Epidermal melanocyte (primary cell): ENCODE measurements around the gene HUS1.
"Not testable (repeated sequence)": the region's sequence is repeated elsewhere in the genome, so short reads cannot be mapped to it uniquely, and the experiment has no call there.

Experiments used
- DNase-seq: peaks from one replicate; pipeline ENCODE4 v3.0.0; 2011; ENCODE audit warnings: low spot score; ENCODE audit not compliant: insufficient read length

HUS1 gene

DNA sequence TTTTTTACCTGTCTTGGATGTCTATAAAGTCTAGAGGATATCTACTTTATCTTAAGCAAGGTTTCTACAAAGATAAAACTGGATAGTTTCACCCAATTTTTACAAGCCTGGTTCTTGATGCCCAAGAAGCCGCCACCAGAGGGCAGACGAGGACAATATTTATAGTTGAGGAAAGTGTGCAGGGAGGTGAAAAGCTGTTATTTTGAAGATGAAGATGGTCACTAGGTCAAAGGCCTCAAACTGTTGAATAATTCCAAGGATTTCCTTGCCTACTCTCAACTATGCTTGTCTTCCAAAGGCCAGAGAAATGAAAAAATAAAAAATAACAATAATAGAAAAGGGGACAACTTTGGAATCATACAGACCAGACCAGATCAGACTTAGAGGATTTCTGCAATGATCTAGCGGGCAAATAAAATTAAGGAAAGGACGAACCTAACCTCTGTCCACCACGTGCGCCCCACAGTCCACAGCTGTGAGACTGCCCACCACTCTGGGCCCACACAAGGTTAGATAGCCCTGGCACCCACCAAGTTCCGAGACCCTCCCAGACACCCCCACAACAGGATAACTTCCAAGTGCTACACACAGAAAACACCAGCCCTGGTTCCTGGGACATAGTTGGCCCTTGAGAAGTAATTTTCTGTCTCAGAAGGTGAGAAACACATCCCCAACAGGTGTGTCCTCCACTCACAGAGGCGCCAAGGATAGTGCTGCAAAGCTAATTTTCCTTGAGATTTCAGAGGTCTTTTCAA lies 34.0 kb downstream of the HUS1 start:
- no peak for DNase-seq

DNA sequence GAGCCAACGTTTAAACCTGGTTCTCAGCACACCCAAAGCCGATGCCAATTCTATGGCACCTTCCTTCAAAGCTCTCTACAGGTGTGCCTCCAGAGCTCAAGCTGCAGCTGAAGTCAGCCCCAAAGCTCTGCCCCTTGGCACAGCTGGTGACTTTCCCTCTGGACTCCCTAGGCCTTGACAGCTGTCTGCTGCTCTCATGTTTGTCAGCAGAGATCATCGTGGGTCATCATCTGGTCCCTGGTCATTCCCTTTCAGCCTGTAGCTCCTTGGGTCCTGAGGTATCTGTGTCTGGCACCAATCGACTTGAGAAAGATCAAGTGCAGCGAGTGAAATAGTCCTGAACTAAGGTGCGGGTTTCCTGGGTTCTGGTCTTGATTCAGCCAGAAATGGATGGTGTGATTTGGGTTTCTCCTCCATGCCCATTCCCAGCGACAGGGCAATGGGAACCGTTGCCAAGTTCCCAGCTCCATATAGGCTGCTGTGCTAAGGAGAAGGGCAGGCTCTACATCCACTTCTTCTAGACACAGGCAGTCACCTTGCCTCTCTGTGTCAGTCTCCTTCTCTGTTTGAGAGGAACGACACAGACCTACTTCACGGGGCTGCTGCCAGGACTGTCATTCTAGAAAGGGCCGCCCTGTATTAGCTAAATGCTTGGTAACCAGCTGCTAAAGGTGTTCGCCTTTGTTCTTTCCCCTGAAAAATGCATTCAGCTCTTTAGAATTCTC lies 34.7 kb downstream of the HUS1 start:
- DNase-seq, result no peak

DNA sequence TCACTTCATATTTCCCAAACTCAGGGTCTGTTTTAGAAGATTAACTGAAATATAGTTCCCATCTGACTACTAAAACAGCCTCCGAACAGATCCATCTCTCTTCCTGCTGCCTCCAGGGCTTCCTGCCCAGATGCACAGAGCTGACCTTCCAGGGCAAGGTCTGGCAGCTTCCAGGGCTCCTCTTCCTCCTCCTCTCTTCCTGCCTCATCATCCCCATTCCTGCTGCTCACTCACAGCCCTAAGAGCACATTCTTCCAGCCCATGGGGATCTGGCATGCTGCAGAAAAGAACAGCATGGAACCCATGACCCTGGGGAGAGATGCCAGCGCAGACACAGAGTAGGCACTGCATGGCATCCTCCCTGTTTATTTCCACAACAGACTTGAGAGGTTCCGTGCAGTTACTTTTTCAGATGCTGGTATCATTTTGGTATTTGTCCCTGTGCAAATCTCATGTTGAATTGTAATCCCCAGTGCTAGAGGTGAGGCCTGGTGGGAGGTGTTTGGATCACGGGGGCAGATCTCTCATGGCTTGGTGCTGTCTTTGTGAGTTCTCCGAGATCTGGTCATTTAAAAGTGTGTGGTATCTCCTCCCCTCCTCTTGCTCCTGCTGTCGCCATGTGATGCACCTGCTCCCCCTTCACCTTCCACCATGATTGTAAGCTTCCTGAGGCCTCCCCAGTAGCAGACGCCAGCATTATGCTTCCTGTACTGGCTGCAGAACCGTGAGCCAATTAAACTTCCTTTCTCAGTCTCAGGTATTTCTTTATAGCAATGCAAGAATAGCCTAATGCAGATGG lies 35.5 kb downstream of the HUS1 start:
- no peak for DNase-seq

DNA sequence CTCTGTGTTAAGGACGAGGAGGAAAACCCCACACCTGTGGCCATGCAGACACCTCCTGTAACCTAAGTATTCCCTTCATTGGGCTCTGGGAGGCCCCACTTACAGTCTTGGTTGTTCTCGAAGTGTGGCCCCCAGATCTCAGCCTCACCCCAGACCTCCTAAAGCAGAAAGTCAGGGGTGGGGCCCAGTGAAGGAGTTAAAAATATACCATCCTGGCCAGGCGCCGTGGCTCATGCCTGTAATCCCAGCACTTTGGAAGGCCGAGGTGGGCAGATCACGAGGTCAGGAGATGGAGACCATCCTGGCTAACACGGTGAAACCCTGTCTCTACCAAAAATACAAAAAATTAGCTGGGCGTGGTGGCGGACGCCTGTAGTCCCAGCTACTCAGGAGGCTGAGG lies 36.8 kb downstream of the HUS1 start:
- DNase-seq, result not testable (repeated sequence)

DNA sequence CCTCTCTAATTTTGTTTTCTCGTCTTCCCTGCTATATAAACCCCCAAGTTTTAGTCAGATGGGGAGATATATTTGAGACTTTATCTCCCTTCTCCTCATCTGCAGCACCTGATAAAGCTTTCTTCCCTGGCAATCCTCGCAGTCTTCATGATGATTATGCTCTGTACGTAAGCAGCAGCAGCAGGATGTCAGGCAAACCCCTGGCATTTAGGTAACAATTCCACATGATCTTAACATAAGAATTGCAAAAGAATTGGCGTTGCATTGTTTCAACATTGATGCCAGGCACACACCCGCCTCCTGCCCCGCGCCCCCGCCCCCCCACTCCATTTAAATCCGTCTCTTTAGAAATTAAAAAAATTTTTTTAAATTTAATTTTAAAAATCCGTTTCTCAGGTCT lies 37.3 kb downstream of the HUS1 start:
- no peak for DNase-seq

DNA sequence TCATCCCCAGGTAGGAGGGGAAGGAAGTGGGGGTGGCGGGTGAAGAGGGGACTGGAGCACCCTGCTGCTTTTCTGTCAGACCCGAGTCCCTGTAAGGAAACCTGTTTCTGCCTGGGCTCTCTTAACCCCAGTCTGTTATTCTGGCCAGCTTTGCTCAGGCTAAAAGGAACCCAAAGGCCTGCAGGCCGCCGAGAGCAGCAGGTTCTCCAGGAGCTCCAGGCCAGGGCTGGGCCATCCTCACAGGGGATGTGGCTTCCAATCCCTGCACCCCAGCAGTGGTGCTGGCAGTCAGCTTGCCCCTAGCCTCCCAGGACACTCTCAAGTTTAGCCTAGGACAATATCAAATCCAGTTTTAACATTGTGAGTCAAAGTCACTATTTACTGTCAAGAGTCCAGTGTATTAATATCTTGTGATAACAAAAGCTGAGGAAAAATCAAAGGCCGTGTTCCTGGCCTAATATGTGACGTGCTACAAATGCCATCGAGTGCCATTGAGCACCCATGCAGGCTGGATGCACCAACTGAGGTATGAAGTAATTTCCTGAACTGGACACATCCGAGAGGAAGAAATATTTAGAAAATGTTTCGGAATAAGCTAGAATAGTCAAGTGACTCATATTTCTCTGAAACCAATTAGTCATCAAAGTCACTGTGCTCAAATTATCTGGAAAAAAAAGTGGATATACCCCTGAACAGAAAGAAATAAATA lies 38.1 kb downstream of the HUS1 start:
- DNase-seq, result peak; percentile 49

DNA sequence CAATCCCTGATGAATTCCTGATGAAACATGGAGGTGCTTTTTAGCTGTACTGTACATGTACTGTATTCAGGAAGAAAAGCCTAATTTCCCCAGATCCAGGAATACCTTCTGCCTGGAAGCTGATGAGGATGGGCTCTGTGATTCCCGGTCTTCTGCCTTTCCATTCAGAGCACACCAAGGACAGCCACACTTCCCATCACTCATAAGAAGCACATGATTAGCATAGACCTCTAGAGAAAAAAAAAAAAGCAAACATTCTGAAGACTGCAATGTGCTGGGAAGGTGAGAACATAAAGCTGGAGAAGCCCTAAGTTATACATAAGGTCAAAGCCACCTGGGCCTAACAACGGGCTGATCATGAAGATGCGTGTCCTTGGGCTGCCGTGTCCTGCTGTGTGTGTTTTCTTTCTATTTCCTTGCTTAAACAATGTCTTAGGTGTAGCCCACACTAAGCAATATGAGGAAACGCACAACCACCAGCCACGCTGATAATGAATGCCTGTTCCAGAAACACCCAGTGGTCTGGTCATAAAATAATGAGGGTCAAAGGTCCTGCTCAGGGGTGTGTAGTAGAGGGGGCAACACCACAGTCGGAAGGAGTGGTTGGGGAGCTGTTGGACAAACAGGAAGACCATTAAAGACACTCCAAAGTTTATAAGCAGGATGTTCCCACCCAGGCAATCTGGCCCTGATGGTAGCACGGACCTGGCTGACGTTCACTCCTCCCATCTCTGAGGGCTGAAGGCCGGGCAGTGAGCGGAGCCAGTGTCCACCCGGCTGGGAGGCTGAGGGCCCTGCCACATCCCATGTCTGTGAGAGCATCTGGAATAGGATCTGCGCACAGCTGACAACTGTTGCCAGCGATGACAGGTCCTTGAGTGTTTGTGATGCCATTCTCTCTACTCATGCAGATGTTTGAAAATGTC lies 39.1 kb downstream of the HUS1 start:
- peak; percentile 54 for DNase-seq

DNA sequence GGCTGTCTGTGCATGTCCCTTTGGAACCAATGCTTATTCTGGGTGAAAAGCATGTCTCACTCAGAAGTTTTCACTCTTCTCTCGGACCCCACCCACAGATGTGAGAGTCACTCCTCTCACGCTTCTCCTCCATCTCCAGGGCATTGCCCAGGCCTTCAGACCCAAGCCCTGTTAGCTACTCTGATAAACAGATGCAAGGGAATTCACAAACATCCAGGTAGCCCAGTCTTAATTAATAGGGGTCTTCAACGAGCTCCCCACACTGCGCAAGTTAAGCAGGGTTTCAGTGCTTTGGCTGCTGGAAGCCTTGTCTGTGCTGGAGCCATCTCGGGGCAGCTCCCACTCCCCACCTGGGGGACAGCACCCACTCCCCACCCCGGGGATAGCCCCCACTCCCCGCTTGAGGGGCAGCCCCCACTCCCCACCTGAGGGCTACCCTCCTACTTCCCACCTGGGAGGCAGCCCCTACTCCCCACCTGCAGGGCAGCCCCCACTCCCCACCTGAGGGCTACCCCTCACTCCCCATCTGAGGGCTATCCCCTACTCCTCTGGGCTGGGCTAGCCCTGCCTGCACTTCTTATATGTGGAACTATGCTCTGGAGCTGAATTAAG lies 39.9 kb downstream of the HUS1 start:
- no peak for DNase-seq

DNA sequence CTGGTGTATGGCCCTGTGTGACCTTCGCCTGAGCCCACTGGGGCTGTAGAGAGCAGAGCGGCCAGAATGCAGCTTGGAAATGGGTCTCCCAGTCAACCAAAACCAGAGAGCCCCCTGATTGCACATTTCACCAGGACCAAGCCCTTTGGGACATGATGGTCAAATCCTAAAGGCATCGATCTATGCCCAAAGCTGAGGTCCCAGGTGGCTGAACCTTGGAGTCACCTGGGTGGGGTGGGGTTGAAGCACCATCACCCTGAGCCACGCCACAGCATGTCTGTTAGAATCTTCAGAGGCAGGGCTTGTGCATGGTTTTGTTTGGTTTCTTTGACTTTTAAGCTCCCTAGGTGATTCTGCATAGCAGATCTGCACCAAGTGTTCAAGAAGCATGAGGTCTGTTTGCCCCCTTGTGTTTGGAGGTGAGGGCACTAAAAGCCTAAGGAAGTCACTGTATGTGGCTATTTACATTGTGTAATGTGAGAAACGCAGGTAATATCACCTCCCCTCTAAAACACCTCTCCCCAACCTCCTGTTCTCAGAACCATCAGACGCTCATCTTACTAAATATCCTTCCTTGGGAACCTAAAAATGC lies 40.7 kb downstream of the HUS1 start:
- no peak for DNase-seq

DNA sequence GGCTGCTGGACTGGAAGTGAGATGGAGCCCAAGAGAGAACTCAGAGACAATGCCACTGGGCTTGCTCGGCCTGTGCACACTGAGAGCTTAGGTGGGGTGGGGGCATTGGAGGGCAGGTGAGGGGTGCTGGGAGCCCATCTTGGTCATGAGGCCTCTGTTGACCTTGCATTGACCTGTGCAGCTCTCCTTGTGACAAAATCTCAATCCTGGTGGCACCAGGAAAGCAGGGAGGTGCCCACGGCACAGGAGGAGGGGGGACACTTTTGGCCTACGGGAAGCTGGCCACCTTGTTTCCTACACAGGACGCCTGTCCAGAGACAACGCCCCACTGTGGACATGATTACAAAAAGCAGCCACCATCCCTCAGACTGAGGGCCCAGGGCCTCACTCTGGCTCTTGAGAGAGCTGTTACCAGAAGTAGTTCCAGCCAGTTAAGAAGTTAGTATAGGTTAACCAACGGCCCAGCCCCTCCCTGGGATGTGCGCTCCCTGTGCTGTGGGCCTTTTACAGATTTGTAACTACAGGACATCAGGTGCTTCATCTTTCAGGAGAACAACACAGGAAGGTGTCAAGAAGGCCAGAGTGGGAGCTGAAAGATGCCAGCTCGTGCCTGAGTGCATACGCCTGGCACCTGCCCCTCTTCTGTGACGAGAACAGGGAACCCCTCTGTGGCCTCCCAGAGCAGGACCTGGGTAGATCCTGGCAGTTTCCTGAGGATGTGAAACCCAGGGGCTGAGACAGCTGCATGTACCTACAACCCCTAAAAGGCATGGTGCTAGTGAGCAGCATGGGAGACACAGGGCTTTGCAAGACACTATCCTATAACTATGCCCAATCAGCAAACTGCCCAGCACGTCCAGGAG lies 41.5 kb downstream of the HUS1 start:
- DNase-seq, result no peak

DNA sequence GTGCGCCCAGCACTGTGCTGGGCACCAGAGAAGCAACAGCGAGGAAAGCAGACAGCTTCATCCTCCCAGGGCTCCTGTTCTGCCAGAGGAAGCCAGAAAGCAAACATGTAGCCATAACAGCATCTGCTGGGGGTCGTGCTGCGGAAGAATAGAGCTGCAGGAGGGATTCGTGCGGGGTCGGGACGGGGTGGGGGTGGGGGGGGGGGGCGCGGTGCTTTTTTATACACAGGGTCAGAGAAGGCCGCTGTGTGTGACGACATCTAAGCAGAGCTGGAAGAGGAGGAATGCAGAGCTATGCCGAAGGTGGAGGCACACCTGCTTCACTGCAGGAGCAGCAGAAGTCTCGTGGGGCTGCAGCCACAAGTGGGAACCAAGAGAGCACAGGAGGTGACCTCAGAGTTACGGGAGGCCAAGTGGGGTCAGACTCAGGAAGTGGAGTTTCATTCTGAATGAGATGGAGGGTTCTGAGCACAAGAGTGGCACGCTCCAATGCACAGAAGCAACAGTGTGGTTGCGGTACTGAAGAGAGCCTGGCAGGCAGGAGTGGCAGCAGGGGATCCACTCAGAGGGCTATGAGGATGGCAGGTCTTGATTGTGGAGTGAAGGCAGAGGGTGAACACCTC lies 42.2 kb downstream of the HUS1 start:
- no peak for DNase-seq

DNA sequence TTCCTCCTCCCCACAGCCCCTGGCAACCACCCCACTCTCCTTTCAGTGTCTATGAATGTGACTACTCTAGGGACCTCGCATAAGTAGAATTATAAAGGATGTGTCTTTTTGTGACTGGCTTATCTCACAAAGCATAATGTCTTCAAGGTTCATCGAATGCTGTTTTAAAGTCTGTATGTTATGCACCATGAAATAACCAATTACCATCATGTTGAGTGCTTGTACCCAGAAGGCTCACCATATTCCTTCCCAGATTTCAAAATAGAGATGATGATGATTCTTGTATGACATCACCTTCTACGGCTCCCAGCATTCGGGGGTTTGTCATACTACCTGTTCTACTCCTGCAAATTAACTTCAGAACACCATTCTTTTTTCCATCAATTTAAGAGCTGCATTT lies 43.1 kb downstream of the HUS1 start:
- no peak for DNase-seq

DNA sequence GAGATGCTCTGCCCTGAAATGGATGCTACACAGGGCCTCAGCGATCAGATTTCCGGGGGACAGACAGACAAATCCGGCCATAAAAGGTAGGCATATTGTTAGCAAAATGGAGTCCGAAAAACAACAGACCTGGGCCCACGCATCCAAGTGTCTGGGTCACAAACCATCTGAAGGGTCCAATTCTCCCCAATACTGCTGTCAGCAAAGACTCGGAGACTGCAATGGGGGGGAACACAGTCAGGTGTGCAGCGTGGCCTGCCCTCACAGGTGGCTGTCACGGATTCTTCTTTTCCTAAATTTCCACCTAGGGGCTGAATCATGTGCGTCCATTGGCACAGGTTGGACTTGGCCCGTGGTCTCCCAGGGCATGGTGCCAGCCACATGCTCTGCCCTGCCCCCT lies 44.1 kb downstream of the HUS1 start:
- DNase-seq, result no peak

DNA sequence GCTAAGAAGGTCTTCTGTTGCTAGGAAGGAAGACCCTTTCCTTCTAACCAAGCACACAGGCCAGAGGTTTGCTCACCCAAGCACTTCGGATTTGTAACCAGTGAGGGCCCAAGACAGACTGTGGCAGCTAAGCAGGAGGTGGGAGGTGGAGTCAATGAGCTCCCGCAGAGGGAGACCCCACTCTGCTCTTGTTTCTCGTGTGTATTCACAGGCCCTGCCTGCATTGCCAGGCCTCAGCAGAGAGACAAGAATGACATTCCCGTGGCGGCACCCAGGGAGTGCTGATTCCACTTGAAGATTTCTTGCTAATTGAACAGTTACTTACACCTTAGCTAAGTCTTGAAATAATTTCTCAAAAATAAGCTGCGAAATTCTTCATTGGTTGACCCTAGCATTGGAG lies 44.6 kb downstream of the HUS1 start:
- DNase-seq, result no peak

DNA sequence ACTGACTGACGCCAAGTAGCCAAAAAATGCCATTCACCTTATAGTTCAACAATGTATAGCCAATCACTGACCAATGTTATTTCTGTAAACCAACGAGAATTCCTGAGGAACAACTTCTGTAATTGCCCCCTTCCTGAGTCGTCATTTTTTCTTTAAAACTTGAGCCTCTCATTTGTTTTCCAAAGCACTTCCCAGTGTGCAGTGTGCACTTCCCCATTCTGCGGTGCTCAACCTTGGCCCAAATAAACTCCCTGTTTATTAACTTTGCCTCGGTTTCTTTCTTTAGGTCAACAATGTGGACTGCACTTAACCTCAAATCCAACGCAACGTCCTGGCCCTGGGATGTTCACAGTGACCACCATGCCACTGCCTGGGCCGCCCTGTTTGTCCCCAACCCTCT lies 46.2 kb downstream of the HUS1 start:
- no peak for DNase-seq

DNA sequence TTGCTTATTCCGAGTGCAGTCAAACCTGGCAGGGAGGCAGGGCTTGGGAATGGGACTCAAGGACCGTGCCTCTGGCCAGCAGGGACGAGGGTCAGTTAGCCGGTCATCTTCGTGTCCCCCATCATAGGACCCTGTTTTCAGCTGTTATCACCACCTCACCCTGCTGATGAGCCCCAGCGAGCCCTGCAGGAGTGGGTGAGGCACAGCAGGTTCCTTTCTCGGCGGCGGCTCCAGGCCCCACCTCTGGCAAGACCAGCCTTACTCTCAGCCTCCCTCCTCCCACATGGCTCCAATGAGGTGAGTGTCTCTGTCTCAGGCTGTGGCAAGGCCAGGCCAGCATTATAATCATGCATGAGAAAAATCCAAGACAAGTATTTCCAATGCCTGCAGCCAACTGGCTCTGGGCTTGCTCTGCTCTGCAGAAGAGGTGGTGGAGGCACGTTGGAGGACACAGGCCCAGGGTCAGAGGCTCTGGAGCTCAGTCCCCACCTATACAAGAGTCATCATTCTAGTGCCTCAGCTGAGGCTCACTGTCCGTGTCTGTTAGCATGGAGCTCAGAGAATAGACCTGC lies 46.9 kb downstream of the HUS1 start:
- DNase-seq, result no peak

DNA sequence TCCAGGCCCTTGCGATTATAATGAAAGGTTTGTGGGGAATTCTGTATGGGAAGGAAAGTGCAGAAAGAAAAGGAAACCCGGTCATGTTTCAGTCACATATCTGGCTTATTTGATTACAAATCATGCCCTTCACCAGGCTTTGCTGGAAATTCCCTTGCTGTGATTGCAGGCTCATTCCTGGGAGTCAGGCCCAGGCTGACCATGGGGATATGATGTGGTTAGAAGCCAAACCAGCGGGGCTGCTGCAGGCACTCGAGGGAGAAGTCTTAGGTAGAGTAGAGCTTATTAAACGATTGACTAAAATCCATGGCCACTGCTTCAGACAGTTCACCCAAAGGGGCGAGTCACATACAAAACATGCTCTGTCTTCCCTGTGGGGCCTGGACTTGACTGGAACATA lies 47.4 kb downstream of the HUS1 start:
- DNase-seq, result no peak
